ENCODE data around the gene ZDHHC7.

- no peak for TF ChIP-seq CTCF (IDR thresholded peaks at IDR 0.05)
- no peak for TF ChIP-seq EP300 (IDR thresholded peaks at IDR 0.05)
Observed at GRCh38 chr16:85007496-85008214, 3.7 kb downstream of the ZDHHC7 start.
